DMS53 (cell line): ENCODE measurements around the gene TMEM218.

ENCODE experiments used
- DNase-seq: peaks from one replicate; lab custom pipeline; 2025; lab: John Stamatoyannopoulos, UW

Gene TMEM218

GRCh38 chr11:125055107-125055715, 56.2 kb downstream of the TMEM218 start:
- no peak for DNase-seq

GRCh38 chr11:125053167-125053566, 58.3 kb downstream of the TMEM218 start:
- no peak for DNase-seq

- no peak for DNase-seq
Observed at GRCh38 chr11:125052047-125052446, 59.4 kb downstream of the TMEM218 start.

- DNase-seq, result no peak
Observed at GRCh38 chr11:125049164-125049792, 62.1 kb downstream of the TMEM218 start.
